ENCODE measurements around the gene GIMAP1.
A peak's percentile ranks its signal among the peaks of the same experiment; 100 is the strongest.

GIMAP1 gene

DNA sequence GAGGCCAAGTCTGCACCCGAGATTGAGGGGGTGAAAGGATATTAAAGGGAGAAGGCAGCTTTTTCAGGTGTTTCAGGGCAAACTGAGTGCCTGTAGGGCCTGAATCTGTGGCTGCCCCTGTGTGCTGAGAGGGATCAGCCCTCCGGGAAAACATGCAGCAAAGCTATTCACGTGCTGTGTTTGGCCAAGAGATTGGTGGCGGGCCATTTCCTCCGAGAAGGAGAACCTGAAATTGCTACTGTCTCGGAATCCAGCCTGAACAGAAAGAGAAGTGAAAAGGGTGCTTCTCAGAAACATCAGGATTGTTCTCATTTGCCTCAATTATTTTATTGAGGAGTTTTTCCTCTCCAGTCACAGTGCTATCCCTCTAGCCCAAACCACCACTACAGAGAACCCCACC is 36.8 kb downstream of the GIMAP1 start:
- DNase-seq: no peak

DNA sequence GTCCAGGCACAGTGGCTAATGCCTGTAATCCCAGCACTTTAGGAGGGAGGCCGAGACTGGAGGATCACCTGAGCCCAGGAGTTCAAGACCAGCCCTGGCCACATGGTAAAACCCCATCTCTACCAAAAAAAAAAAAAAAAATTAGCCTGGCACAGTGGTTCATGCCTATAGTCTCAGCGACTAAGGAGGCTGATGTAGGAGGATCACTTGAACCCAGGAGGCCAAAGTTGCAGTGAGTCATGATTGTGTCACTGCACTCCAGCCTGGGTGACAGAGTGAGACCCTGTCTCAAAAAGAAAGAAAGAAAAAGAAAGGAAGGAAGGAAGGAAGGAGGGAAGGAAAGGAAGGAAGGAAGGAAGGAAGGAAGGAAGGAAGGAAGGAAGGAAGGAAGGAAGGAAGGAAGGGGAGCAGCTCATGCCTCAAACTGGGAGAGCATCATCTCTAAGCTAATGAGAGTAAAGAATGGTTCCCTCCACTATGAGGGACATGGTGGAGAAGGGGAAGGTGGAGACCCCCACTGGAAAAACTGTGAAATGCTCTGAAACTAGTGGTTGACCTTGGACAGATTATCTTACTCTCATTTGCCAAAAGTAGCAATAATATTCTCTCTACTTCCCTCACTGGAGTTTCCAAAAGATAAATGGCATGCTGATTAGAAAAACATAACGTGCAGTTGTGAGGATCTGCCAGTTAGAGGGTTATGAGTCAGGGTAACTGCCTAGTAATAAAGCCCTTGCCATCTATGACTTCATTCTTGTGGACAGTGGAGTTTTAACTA is 37.6 kb downstream of the GIMAP1 start:
- DNase-seq: peak; percentile 20

DNA sequence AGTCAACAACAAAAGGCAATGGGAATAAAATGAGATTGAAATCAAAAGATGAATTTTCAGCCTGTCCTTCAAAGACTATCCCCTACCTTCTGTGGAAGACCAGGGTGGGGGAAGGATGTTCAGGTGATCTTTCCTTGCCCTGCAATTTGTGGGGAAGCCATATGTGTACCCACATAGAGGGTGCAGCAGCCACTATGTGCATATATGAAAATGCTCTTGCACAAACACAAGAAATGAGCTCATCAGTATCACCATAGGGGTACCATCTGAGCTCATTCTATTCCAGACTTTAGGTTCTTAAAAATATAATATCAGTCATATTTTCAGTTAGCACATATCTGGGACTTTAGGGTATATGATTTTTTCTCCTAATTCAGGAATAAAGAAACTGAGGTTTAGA is 38.5 kb downstream of the GIMAP1 start:
- DNase-seq: no peak

DNA sequence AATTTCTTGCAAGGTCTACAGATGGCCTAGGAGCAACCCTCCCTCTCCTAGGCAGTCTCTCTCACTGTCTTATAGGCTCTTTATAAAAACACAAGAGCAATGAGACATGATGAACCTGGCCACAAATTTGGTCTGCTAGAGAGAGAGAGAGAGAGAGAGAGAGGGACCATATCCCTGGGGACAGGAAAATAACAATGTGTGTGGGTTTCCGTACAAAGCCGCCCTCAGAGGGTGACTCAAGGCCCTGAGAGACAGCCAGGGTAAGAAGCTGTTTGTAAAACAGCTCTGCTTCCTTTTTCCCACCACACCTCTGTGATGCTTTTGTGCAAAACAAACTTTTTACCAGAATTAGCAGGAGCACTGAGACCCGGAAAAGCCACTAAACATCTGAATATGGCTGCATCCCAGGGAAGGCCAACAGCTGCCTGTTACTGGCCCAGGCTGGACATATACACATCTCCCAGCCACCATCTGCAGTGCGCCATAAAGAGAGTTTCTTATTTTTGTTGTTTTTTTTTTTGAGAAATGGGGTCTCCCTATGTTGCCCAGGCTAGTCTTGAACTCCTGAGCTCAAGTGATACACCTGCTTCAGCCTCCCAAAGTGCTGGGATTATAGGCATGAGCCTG is 39.2 kb downstream of the GIMAP1 start:
- no peak for DNase-seq

DNA sequence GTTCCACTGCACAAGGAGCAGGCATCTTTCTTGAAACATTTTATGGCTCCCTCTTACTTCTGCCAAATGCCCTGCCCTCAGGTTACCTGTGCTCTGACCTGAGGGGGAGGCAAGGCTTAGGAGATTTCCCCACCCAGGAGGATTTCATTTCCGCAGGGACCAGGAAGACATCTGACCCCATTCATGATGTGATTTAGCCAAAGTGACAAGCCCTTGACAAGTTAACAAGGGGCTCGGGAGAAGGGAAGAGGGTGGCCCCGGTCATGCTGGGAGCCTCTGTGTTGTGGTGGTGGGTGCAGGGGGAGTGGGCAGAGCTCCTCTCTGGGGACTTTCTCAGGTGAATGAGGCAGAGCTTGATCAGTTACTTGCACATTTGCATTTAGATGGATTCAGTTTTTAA is 39.8 kb downstream of the GIMAP1 start:
- no peak for DNase-seq

DNA sequence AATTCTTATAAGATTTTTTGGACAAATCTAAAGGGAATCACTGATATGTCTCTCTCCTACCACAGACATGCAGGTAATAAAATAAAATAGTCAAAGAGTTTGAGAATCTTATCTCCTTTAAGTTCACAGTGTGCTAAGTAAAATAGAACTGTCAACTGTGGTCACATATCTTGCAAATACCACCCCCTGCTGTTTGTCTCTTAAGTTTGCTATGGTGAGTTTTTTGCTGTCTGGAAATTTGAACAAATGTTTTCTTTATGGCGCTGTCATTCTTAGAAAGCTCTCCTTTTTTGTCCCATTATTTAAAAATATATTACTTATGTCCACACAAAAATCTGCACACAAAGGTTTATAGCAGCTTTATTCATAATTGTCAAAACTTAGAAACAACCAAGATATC is 40.4 kb downstream of the GIMAP1 start:
- DNase-seq: no peak

DNA sequence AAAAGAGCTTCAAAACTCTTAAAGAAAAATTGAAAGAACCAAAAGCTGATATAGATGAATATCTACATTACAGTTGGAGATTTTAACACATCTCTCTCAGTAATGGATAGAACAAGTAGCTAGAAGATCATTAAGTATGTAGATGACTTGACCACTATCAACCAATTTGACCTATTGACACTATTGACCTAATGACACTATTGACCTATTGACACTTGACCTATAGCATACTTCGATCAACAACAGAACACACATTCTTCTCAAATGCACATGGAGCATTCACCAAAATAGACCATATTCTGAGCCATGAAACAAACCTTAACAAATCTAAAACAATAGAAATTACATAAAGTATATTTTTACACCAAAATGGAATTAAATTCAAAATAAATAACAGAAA is 43.1 kb downstream of the GIMAP1 start:
- no peak for DNase-seq

DNA sequence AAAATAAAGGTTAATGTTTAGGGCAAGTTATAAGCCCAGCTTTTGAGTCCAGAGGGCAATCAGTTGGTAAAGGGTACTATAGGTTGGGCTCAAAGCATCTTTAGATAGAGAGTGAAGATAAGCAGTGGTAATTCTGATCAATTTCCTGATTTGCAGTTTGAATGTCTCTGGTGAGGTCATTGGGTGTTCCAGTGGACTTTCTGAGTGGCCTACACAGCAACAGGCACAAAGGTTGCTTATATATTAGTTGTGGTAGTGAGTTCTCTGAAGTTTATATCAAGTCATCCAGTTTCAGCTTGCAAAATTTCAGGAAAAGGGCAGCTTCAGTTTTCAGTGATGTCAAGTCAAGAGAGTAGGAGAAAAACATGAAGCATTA is 49.9 kb downstream of the GIMAP1 start:
- DNase-seq: no peak

DNA sequence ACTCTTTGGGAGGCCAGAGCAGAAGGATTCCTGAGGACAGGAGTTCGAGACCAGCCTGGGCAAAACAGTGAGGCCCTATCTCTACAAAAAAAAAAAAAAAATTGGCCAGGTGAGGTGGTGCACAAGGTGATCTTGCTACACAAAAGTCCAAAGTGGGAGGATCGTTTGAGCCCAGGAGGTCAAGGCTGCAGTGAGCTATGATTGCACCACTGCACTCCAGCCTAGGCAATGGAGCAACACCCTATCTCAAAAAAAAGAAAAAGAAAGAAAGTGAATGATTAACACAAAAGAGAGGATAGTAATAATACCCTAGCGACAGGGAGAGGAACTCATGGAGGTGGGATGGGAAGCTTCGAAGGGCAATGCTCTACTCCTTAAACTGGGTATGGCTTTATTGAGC is 53.4 kb downstream of the GIMAP1 start:
- no peak for DNase-seq

All from NCI-H1092 (cell line).